ENCODE data around the gene MCEMP1.

GRCh38 chr19:7678971-7679751 is 2.3 kb downstream of the MCEMP1 start:
- TF ChIP-seq POLR2AphosphoS5 (IDR thresholded peaks at IDR 0.05) (no peak), CTCF (IDR thresholded peaks at IDR 0.05) (no peak), POLR2A (IDR thresholded peaks at IDR 0.05) (no peak)

All from breast epithelium (tissue), 3 donors.